Activated CD4-positive, alpha-beta T cell treated with anti-CD3 and anti-CD28 coated beads for 1 hour (primary cell): Measurements from ENCODE around the gene ZNG1A.
A peak's percentile ranks its signal among the peaks of the same experiment; 100 is the strongest.
"Not testable (repeated sequence)": the region's sequence is repeated elsewhere in the genome, so short reads cannot be mapped to it uniquely, and the experiment has no call there.

Source experiments
- DNase-seq: peaks from one replicate; pipeline ENCODE4 v3.0.0-alpha.2; 2020

ZNG1A gene

DNA sequence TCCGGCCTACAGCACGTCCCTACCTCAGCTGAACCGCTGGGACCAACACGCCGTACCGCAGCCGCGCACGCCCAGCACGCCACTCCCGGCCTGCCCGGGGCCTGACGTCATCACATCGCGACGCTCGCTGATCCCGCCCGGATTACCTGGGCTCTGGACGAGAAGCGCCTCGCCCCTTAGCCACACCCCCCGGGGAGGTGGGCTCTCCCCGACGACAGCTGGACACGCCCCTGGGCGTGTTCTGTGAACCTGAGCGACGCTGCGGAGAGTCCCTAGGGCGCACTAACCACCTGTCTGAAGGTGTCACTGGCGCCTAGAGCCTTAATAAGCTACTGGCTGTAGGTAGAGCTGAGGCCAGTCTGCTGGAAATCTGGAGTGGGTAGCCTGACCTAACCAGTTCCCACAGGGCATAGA, at the start of gene ZNG1A:
Gene ZNG1A (minus strand): TSS at position 87 of the 414 bp plus-strand sequence. CDS start 87 bp downstream, outside the sequence.
- peak; percentile 72 for DNase-seq

DNA sequence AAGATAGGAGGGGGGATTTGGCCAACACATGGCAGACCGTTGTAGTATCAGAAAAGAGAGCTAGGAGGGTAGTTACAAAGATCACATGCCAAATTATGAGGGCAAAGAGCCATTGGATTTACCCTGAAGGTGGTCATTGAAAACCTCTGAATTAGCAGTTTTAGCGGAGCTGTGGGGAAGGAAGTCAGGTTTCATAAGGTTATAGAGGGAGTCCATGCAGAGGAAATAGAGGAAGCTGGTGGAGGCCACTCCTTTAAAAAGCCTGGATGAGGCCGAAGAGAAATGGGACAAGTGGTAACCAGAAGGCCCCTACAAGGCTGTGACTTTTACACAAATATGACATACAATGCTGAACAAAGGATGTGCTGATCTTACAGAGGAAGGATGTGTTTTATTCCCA, 49.0 kb upstream of the ZNG1A start:
- DNase-seq: no peak

DNA sequence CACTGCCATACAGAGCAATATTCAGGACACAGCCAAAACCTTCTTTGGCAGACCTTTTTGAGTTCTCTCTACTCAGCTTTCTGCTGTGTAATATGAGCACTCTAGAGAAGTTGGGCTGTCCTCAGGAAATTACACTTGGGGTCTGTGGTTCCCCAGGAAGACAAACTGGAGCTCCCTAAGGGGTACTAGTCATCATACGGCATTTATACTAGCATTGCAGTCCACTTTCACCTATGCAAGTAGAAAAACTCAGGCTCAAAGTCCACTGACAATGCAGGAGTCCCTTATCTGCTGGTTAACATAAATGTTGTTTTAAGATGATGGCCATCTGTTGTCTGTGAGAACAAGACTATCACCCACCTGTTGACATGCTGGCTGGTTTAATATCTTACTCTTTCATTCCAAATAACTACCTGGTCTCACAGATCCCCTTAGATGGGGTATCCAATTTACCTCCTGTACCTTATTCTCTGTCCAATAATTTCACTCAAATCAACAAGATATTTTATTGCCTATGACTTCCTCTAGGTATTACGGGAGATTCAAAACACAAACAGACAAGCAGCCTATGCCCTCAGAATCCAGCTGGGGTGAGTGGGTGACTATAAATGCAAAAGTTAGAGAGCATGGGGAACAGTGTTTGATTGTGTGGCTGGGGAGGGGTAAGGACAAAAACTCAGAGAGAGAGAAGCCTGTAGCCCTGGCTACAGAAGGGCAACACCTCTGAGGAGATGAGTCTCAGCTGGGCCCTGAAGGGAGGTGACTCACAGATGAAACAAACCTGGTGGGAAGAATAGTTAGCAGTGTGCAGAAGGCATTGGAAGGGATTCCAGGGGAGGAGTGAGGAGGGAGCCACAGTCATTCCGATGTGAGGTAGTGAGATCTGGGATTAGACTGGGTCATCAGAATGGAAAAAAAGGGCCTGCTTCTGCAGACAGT, 46.0 kb upstream of the ZNG1A start:
- DNase-seq: no peak

DNA sequence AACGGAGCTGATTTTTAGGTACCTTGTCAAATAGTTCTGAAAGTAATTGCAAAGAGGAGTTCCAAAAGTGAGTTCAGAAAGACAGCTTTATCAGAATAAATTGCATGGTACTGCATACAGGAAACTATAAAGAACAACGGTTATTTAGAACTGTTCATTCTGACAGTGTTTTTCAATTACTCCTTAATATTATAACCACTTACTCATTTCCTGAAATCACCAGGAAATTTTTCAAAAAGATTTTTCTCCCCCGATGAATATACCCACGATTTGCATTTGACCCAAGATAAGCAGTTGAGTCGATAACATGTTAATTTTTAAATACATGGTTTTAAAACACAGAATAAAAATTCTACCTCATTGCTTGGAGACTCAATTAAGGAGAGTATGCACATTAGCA, 45.2 kb upstream of the ZNG1A start:
- DNase-seq: no peak

DNA sequence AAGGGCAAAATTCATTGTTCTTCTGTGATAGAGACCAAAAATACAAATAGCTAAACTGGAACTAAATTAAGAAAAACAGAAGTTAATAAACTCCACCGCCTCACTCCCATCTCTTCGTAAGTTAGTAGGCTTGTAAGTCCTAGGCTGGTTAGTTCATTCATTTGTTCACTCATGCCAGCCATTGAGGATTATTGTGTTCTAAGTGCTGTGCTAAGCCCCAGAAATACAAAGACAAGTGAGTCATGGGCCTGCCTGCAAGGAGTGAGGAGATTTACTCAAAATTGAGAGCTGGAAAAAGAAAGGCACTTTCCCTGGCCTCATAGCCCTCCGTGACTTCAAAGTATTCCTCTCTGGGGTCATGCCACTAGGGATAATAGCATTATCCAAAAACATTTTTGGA, 44.3 kb upstream of the ZNG1A start:
- DNase-seq: no peak

DNA sequence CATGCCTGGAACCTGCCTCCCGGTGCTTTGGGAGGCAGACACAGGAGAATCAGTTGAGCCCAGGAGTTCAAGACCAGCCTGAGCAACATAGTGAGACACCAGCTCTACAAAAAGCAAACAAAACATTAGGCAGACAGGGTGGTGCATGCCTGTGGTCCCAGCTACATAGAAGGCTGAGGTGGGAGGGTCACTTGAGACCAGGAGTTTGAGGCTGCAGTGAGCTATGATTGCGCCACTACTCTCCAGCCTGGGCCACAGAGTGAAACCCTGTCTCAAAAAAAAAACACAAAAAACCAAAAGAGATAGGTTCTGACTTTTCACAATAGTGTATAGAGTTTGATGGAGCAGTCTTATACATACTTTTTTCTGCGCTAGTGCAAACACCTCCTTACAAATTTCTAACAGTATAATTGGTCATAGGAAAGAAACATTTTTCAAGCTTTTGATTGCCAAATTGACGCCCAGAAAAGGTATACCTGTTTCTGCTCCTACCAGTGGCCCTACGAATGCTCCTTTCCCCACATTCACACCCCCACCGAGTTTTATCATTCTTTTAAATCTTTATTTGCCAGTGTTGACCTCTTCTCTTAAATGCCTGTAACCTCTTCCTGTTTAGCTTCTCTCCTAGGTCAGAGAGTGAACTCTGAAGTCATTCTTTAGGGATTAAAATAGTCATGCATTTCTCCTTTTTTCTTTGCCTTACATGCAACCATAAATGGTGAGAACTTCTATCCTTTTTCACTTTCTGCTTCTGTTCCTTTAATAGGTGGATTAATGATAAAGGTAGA, 43.3 kb upstream of the ZNG1A start:
- DNase-seq: no peak

DNA sequence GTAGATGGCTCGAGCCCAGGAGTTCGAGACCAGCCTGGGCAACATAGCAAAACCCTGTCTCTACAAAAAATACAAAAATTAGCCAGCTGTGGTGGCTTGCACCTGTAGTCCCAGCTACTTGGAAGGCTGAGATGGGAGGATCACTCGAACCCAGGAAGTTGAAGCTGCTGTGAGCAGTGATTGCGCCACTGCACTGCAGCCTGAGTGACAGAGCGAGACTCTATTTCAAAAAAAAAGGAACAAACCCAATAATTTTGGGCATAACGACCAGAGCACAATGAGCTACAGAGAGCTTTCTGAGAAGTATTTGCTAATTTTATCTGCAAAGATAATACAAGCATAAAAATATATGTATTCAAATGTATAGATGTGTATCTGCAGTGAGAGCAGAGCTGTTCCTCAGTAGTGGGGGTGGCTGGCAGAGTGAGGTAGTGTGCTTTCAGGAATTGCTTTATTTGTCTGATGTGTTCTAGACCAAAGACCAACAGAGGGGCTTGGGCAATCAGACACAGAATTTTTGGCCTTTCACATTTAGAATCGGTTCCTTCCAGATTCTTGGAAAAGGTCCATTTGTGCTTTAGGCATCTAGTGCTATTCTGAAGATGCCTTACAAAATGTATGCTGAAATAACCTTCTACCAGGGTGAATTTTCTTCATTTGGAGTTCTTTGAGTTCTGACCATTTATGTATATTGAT, 41.0 kb upstream of the ZNG1A start:
- no peak for DNase-seq

DNA sequence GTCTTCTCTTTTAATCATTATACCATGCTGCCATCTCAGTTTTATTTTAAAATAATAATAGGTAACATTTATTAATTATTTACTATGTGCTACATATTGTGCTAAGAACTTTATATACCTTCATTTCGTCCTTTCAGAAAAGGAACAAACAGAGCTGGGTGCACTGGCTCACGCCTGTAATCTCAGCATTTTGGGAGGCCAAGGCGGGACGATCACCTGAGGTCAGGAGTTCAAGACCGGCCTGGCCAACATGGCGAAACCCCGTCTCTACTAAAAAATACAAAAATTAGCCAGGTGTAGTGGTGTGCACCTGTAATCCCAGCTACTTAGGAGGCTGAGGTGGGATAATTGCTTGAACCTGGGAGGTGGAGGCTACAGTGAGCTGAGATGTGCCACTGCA, 40.2 kb upstream of the ZNG1A start:
- not testable (repeated sequence) for DNase-seq

DNA sequence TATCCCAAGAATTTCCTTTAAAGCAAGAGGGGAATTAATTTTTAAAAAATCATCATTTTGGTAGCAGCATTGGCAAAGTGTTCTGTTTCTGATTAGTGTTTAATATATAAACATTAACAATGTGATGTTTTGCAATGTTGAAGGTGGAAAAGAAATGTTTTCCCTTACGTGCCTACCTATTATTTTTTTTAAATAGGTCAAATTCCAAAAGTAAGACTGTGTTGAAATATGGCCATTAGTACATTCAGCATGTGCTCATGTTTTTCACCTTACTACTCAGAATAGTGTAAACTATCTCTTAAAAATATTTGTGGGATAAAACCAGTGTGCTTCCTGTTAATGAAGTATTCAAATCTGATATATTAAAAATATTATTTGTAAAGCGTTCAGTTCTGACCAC, 39.1 kb upstream of the ZNG1A start:
- DNase-seq: no peak

DNA sequence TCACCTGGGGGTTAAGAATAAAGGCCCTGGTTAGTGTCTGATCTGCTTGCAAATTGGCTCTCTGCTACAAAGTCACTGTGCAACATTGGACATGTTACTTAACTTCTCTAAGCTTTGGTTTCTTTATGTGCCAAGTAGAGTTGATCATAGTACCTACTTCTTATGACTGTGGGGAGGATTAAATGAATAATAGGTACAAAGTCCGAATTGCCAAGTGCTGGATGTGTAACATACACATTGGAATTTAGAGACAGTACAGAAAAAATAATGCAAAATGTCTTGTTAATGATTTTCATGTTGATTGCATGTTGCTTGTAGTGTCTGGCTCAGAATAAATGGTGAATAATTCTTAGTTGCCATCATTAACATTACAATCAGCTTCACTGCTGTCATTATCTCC, 38.0 kb upstream of the ZNG1A start:
- DNase-seq: no peak

DNA sequence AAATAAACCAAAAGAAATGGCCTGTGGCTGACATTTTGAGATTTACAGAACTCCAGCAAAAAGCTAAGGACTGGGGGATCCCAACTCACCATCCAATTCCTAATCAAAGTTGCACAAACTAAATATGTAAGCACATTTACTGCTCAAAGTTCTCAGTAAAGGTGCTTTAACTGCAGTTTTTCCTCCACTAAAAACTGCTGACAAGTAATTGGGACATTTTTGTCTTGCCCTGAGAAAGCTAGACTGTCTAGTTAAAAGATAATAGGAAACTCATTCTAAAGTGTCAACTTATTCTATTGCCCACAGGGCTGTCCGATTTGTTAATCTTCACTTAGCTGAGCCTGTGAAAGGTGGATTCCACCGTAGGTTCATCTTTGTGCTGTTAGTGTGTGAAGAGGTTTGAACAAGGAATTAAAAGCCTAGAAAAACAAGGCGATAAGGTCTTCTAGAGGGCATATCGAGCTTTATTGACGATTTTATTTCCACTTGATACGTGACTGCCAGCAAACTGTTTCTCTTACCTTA, 36.8 kb upstream of the ZNG1A start:
- no peak for DNase-seq

DNA sequence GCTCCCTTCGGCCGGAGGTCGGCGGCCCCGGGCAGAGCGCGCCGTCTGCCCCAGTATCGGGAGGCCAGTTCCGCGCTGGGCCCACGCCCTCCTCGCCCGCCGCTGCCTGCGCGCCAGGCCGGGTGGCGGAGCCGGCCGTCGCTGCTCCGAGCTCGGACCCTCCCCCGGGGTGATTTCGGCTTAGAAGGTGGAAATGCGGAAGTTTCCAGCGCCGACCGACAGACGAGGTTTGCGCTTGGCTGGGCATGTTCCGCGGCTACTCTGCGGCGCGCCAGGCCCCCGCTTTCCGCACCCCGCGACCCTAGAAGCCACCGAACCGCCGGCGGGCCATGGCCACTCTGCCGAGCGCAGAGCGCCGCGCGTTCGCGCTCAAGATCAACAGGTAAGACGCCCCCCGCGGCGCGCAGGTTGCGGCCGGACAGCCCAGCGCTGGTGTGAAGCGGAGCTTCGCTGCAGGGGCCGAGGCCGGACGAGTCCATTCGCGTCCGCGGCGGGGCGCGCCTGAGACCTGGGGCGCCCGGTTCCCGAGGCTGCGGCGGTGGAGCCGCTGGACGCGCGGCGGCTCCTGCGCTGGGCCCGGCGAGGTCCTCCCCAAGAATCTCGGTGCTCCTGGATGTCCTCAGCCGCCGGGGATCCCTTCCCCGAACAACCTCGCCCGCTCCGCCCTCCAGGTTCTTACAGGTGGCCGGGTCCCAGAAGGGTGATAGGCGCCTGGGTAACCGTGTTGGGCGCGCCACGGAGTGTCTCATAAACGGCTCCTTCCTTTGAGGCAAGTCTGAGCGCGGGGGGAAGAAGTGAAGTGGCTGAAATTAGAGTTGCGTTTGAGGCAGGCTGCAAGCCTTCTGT, 36.0 kb upstream of the ZNG1A start, which contains the start of gene DOCK8:
Gene DOCK8 (plus strand): TSS at position 218 of the 846 bp plus-strand sequence. CDS start 112 bp downstream, at position 330.
- DNase-seq: peak; percentile 33

DNA sequence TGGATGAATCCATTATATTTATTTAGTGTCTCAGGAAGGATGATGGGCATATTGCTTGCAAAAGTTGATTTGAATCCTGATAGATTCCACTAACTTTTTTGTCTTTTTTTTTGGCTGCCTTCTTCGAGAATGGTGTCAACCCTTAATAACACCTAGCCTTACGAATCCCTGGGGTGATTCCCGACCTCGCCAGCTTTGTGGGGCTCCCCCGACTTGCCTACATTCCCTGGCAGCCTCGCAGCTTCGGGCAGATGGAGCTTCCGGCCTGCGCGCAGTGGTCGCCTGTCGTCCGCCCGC, 35.4 kb upstream of the ZNG1A start:
- DNase-seq: no peak

DNA sequence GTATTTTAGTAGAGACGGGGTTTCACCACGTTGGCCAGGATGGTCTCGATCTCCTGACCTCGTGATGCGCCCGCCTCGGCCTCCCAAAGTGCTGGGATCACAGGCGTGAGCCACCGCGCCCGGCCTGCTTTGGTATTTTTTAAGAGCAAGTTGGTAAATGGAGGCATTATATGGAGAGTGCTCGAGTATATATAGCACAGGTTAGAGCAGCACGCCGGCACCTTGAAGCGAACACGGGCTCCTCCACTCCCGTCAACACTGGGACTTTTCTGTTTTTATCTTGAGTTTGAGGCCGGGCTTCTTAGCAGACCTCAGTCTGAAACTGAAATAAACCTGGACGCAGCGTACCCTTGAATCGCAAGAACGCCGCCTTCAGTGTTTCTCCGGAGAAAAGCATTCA, 35.0 kb upstream of the ZNG1A start:
- DNase-seq: not testable (repeated sequence)

DNA sequence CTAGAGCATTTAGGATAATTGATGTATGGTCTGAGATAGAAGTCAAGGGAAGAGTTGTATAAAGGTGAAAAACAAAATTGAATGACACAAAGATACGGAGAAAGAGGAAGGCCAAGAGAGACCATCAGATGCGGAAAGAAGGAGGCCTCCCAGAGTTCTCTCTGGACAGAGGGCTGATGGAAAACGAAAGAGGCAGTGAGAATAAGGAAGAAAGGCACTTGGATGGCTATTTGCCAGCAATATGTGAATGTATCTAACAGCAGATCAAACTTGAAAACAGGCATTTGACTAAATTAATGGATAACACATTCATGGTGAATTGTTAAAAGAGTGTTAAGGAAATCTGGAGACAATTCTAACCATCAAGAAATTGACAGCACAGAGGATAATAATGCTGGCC, 33.4 kb upstream of the ZNG1A start:
- no peak for DNase-seq

DNA sequence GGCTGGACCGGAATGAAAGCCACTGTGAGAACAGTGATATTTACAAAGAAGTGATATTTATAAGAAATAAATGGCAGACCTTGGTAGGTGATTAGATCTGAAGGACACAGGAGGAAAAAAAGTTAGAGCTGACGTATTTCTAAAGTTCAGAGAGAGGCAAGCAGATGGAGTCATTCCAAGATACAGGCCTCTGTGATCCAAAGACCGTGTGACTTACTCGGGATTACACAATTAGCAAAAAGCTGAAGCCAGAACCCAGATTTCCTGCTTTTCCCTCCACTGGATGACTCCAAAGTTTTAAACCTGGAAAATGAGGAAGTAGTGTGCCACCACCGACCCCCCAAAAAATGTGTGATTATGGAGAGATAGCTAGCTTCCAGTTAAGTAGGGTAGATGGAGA, 32.7 kb upstream of the ZNG1A start:
- DNase-seq: no peak

DNA sequence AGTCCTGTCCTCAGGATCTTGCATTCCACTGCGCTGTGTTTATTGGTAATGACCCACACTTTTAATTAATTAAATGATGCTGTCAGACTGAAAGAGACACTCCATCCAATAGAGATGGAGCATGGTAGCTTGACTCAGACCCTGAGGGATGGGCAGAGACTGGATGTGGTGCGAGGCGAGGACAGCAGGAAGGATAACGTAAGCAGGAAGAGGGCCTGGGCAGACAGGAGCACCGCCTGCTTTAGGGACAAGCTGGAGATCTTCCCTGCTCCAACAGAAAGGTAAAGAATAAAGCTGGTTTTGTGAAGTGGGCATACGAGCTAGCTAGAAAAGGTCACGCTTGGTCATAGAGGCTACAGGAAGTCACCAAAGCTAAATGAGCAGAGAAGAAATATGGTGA, 32.2 kb upstream of the ZNG1A start:
- no peak for DNase-seq

DNA sequence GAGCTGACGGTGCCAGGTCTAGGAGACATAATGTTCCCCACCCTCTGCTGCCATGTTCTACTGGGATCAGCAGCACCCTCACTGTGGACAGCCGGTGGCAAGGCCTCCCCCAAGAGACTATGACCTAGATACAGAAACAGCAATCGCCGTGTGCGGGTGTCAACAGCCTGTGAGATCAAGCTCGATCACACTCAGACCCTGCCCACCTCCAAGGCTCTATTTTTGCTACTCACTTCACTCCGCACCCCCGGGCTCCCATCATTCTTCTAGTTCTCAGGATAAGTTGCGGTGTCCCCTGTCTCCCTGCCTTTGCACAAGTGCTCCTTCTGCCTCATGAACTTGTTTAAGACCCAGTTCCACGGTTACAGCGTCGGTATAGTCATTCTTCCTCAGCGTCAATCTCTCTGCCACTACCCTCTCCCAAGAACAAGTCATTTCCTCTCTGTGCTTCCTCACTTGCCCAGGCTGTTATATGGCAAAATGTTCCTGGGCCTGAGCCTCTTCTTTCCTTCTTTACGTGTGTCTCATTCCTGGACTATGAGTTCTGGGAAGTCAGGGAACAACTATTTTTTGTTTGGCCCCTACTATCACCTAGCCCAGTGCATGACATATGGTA, 30.4 kb upstream of the ZNG1A start:
- DNase-seq: no peak

DNA sequence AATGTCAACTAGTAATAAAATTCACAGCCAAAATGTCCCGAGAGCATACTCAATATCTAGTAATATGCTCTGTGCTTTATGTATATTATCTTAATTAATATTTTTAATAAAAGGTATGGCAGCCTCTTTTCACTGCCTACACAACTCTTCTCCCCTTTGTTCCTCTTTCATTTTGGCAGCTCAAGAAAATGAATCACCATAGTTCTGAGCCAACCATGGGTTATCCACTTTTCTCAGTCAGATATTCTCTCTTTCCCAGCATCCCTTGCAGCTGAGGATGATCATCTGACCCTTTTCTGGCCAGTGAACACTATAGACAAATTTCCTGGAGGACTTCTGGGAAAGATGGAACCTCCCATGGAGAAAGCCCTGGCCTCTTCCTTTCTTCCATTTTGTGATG, 27.6 kb upstream of the ZNG1A start:
- no peak for DNase-seq

DNA sequence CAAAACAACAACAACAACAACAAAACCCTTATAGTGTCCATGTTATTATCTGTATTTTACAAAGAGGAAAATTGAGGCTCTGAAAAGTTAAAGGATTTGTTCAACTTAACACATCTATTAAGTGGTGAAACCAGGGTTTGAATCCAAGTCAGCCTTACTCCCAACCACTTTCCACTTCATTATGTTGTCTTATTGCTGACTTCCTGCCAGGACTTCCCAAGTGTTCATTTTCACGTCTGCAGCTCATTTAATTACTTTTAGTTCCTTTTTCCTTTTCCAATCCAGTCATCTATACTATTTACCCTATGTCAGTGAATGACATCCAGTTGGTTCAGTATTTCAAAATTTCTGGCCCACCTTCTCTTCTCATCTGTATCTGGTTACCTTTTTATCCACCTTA, 20.7 kb upstream of the ZNG1A start:
- not testable (repeated sequence) for DNase-seq

DNA sequence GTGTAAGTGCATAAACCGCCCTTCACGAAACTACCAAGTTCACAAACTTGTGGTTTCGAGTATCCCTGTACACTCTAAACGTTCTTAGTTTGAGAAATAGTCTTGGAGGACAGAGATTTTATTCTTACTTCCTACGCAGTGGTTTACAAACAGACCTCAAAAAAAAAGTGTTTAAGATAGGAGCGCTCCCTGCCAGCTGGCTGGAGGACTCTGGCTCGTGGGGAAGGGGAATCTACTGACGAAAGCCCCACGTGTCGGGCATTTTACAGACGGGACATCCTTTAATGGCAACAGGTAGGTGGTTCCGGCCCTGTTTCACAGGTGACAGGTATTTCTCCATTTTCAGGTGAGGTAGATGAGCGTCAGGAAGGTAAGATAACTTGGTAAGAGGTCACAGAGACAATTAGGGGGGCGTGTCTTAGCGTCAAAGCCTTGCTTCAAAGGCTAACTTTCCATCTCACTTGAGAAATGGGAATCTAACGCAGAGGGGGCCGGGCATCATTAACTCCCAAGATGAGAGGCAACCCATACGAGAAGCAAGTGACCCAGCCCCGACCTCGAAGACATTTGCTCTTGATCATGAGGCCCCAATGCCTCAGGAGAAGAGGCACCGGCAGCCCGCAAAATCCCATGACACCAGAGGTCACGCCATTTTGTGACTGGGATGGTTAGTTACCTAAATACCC, 573 bp downstream of the ZNG1A start:
- not testable (repeated sequence) for DNase-seq
